ENCODE results near the gene SLC25A47.

DNA sequence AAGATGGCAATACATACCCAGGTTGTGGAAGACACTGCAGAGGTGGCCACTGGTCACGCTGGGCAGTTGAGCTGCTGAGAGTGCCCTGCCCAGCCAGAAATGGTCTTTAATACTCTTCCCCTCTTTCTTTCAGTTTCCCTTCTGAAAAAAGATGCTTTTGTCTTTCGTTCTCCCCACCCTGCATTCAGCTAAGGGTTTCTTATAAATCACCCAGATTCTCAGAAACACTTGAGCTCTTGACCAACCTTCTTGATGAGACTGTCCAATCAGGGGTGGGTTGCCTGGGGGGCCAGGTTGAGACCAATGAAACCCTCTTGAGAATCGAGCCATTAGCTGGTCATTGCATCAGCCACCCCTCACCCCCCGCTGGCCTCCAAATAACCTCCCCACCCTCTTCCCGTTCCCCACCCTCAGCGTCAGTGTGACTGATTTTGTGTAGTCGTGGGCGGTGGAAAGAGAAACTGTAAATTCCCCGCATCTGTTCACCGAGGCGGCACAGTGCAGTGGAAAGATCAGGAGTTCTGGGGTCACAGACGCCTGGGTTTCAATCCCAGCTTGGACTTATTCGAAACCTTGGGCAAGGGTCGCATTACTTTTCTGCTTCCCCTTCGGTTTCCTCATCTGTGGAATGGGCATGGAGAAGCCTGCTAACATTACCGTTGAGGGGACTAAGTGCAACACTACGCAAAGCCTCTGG is 52.3 kb downstream of the SLC25A47 start:
- no peak for TF ChIP-seq CTCF (IDR thresholded peaks at IDR 0.05; ENCODE audit: borderline replicate concordance, extremely low read depth, low read length, poor library complexity, severe bottlenecking)
- no peak for TF ChIP-seq EZH2 (IDR thresholded peaks at IDR 0.05; ENCODE audit: borderline replicate concordance, low read depth, low read length, severe bottlenecking)
